CD4-positive, alpha-beta memory T cell (primary cell): ENCODE measurements around the gene LYRM9. TPM values are rescaled to one million over a fixed set of nuclear protein-coding genes. Genes with fewer than 3 reads are reported as not detected.

Experiments
- CTCF ChIA-PET: fragments of 350-600 bp; sonication (Branson Sonifier 250); formaldehyde crosslinking; loops from one replicate; lab custom pipeline; 2021; ENCODE audit warnings: inconsistent platforms; ENCODE audit not compliant: partially characterized antibody; lab: Charles Lee
- POLR2A ChIA-PET: fragments of 350-600 bp; sonication (Branson Sonifier 250); formaldehyde crosslinking; loops from one replicate; lab custom pipeline; 2021; ENCODE audit not compliant: partially characterized antibody; lab: Charles Lee
- DNase-seq, 5 donors: peaks; one replicate each; pipeline versions ENCODE4 v3.0.0 to v3.0.0-alpha.2; 2020 to 2022; ENCODE audit warnings: mixed read lengths in 1 of 5
- H3K27ac ChIP-seq: one replicate; pipeline ENCODE4 v1.7.0; 2013; ENCODE audit warnings: low read depth, low read length
- H3K27me3 ChIP-seq: 2 replicates; pipeline ENCODE4 v1.7.0; 2013; ENCODE audit warnings: mild to moderate bottlenecking, low read length, moderate library complexity; ENCODE audit not compliant: insufficient read depth
- H3K36me3 ChIP-seq: 2 replicates; pipeline ENCODE4 v1.7.0; 2013; ENCODE audit warnings: mild to moderate bottlenecking, low read length, moderate library complexity; ENCODE audit not compliant: insufficient read depth
- H3K4me1 ChIP-seq: 2 replicates; pipeline ENCODE4 v1.7.0; 2013; ENCODE audit warnings: mild to moderate bottlenecking, low read length, moderate library complexity; ENCODE audit not compliant: insufficient read depth
- H3K4me3 ChIP-seq, 2 donors: one replicate each; pipeline ENCODE4 v1.7.0; 2013; ENCODE audit warnings: low read length in 2 of 2, mild to moderate bottlenecking in 1 of 2
- H3K9me3 ChIP-seq, 2 donors: one replicate each; pipeline ENCODE4 v1.7.0; 2013; ENCODE audit warnings: low read length in 2 of 2, control low read depth in 1 of 2; ENCODE audit not compliant: control insufficient read depth in 1 of 2
- H3K27ac Mint-ChIP-seq, 7 donors: one replicate each; pipeline ENCODE4 v1.8.0; 2020 to 2021; ENCODE audit warnings: mixed read lengths in 7 of 7, mild to moderate bottlenecking in 6 of 7, inconsistent platforms in 3 of 7, moderate library complexity in 3 of 7
- H3K27me3 Mint-ChIP-seq, 2 donors: one replicate each; pipeline ENCODE4 v1.8.0; 2020 to 2021; ENCODE audit warnings: mixed read lengths in 2 of 2
- H3K36me3 Mint-ChIP-seq, 2 donors: one replicate each; pipeline ENCODE4 v1.8.0; 2020 to 2021; ENCODE audit warnings: mixed read lengths in 2 of 2, inconsistent platforms in 1 of 2, mild to moderate bottlenecking in 1 of 2
- H3K4me1 Mint-ChIP-seq, 4 donors: one replicate each; pipeline ENCODE4 v1.8.0; 2020 to 2021; ENCODE audit warnings: mixed read lengths in 4 of 4, mild to moderate bottlenecking in 1 of 4
- H3K4me3 Mint-ChIP-seq, 8 donors: one replicate each; pipeline ENCODE4 v1.8.0; 2020 to 2021; ENCODE audit warnings: mixed read lengths in 8 of 8, mild to moderate bottlenecking in 7 of 8, moderate library complexity in 6 of 8, inconsistent platforms in 3 of 8
- H3K9me3 Mint-ChIP-seq, 8 donors: one replicate each; pipeline ENCODE4 v1.8.0; 2020 to 2021; ENCODE audit warnings: mixed read lengths in 8 of 8, mild to moderate bottlenecking in 5 of 8, inconsistent platforms in 3 of 8, moderate library complexity in 1 of 8
- intact Hi-C: fragments of 100-400 bp; cut with micrococcal nuclease; formaldehyde crosslinking; loops from one replicate; pipeline ENCODE4 v1.15.1; 2023
- polyA plus RNA-seq, 2 donors: library from polyadenylated mRNA; unstranded; fragments of 300-500 nt; fragmentation: Illumina TruSeq; gene quantifications; one replicate each; pipeline ENCODE4 v1.2.3, GENCODE V29; 2021
- total RNA-seq, 2 experiments: library from RNA; stranded (reverse); gene quantifications; one replicate each; pipeline ENCODE4 v1.2.3, GENCODE V29; 2021

The LYRM9 gene
- total and polyA plus RNA-seq, 4 experiments from 2014 or later: 10.2 to 19.2 (median 17.7) TPM

GRCh38 chr17:27873211-27873610 is 20.0 kb downstream of the LYRM9 start:
- Mint-ChIP-seq H3K4me1 (peaks cover 0 to 3% (median 1%) of the 10 kb centered on the region in 4 donors), H3K4me3 (no peak overlapping the region), H3K36me3 (peaks cover 1 to 17% of the 10 kb centered on the region in 2 donors), H3K27me3 (no peaks in the 10 kb centered on the region), H3K9me3 (peaks cover 0 to 4% (median under 1%) of the 10 kb centered on the region in 8 donors), H3K27ac (no peak overlapping the region)
- H3K27me3 ChIP-seq: no peaks in the 10 kb centered on the region
- POLR2A ChIA-PET: no interaction called here
- no peaks in the 10 kb centered on the region for H3K4me1 ChIP-seq
- no peak overlapping the region for H3K4me3 ChIP-seq
- intact Hi-C loops: no loop called here
- H3K9me3 ChIP-seq: no peaks in the 10 kb centered on the region
- H3K36me3 ChIP-seq: no peaks in the 10 kb centered on the region
- H3K27ac ChIP-seq: no peak overlapping the region
- CTCF ChIA-PET: no interaction called here
- no peak for DNase-seq

GRCh38 chr17:27872776-27873175 is 20.4 kb downstream of the LYRM9 start:
- Histone ChIP-seq H3K9me3 (no peaks in the 10 kb centered on the region), H3K4me1 (no peaks in the 10 kb centered on the region), H3K27ac (no peak overlapping the region), H3K4me3 (no peak overlapping the region), H3K36me3 (no peaks in the 10 kb centered on the region), H3K27me3 (no peaks in the 10 kb centered on the region)
- no peaks in the 10 kb centered on the region for H3K27me3 Mint-ChIP-seq
- intact Hi-C loops: no loop called here
- CTCF ChIA-PET: no interaction called here
- H3K9me3 Mint-ChIP-seq: peaks cover 0 to 4% (median under 1%) of the 10 kb centered on the region in 8 donors
- no peak for DNase-seq
- no peak overlapping the region for H3K4me3 Mint-ChIP-seq
- H3K36me3 Mint-ChIP-seq: peaks cover 1 to 17% of the 10 kb centered on the region in 2 donors
- H3K27ac Mint-ChIP-seq: no peak overlapping the region
- POLR2A ChIA-PET: no interaction called here
- no peaks in the 10 kb centered on the region for H3K4me1 Mint-ChIP-seq

- Mint-ChIP-seq H3K9me3 (peaks cover 0 to 4% (median under 1%) of the 10 kb centered on the region in 8 donors), H3K4me3 (no peak overlapping the region), H3K4me1 (no peaks in the 10 kb centered on the region), H3K27ac (no peak overlapping the region), H3K27me3 (no peaks in the 10 kb centered on the region), H3K36me3 (peaks cover 1 to 17% of the 10 kb centered on the region in 2 donors)
- POLR2A ChIA-PET: interaction anchor here (1.0 kb wide), 1 partner anchor 21 kb away, joined by 3 read pairs; no protein-coding TSS in a partner anchor
- Histone ChIP-seq H3K27ac (no peak overlapping the region), H3K9me3 (no peaks in the 10 kb centered on the region), H3K4me3 (no peak overlapping the region), H3K36me3 (no peaks in the 10 kb centered on the region), H3K4me1 (no peaks in the 10 kb centered on the region), H3K27me3 (no peaks in the 10 kb centered on the region)
- CTCF ChIA-PET: interaction anchor here (2.2 kb wide), 1 partner anchor 66 kb away, joined by 8 read pairs; no protein-coding TSS in a partner anchor
- intact Hi-C loops: no loop called here
- DNase-seq: no peak
Measured at GRCh38 chr17:27871407-27871806, 21.8 kb downstream of the LYRM9 start.

GRCh38 chr17:27870345-27870744 is 22.8 kb downstream of the LYRM9 start:
- CTCF ChIA-PET: interaction anchor here (0.8 to 2.2 kb wide), 2 partner anchors 10 to 65 kb away, joined by 3 to 8 read pairs; no protein-coding TSS in a partner anchor

DNA sequence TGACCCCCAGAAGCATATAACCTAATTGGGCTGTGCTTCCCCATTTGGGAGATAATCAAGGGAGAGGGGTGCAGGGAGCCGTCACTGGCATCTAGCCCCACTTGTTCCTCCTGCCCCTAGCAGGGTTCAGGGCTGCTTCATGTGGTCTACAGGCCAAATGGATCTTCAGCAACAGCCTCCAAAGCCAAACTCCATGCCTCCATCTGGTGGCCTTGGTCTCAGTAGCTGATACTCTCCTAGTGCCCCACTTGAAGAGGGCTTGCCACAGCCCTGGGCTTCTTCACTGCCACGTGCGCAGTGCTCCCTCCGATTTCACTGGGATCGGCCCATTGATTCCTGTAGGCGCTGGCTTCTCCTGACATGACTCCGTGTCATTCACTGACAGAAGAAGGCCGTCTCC is 24.6 kb downstream of the LYRM9 start:
- ChIA-PET CTCF (no interaction called here), POLR2A (no interaction called here)
- intact Hi-C loops: no loop called here
- Histone ChIP-seq H3K4me3 (no peak overlapping the region), H3K27me3 (no peaks in the 10 kb centered on the region), H3K36me3 (no peaks in the 10 kb centered on the region), H3K27ac (no peak overlapping the region), H3K9me3 (no peaks in the 10 kb centered on the region), H3K4me1 (no peaks in the 10 kb centered on the region)
- Mint-ChIP-seq H3K4me3 (no peak overlapping the region), H3K36me3 (peaks cover 0 to 3% of the 10 kb centered on the region in 2 donors), H3K9me3 (peaks cover 0 to 2% (median under 1%) of the 10 kb centered on the region in 8 donors), H3K4me1 (no peaks in the 10 kb centered on the region), H3K27ac (no peak overlapping the region), H3K27me3 (peaks cover 0 to 2% of the 10 kb centered on the region in 2 donors)
- DNase-seq: no peak

More at GRCh38 chr17:27870345-27870744, 22.8 kb downstream of the LYRM9 start:
- peaks cover 1 to 14% of the 10 kb centered on the region in 2 donors for H3K36me3 Mint-ChIP-seq
- H3K36me3 ChIP-seq: no peaks in the 10 kb centered on the region
- no peak for DNase-seq
- no peak overlapping the region for H3K27ac ChIP-seq
- no peaks in the 10 kb centered on the region for H3K4me1 Mint-ChIP-seq
- intact Hi-C loops: no loop called here
- no peak overlapping the region for H3K27ac Mint-ChIP-seq
- no peak overlapping the region for H3K4me3 ChIP-seq
- no peaks in the 10 kb centered on the region for H3K4me1 ChIP-seq
- H3K9me3 ChIP-seq: no peaks in the 10 kb centered on the region
- H3K27me3 Mint-ChIP-seq: no peaks in the 10 kb centered on the region
- POLR2A ChIA-PET: no interaction called here
- H3K4me3 Mint-ChIP-seq: no peak overlapping the region
- H3K9me3 Mint-ChIP-seq: peaks cover 0 to 4% (median under 1%) of the 10 kb centered on the region in 8 donors
- no peaks in the 10 kb centered on the region for H3K27me3 ChIP-seq

- DNase-seq: no peak
- Mint-ChIP-seq H3K36me3 (no peaks in the 10 kb centered on the region), H3K27me3 (peaks cover 3 to 7% of the 10 kb centered on the region in 2 donors), H3K4me1 (no peaks in the 10 kb centered on the region), H3K4me3 (no peak overlapping the region), H3K27ac (no peak overlapping the region), H3K9me3 (no peaks in the 10 kb centered on the region)
- ChIA-PET CTCF (no interaction called here), POLR2A (no interaction called here)
- Histone ChIP-seq H3K27me3 (no peaks in the 10 kb centered on the region), H3K4me3 (no peak overlapping the region), H3K4me1 (no peaks in the 10 kb centered on the region), H3K27ac (no peak overlapping the region), H3K9me3 (no peaks in the 10 kb centered on the region), H3K36me3 (no peaks in the 10 kb centered on the region)
- intact Hi-C loops: no loop called here
Measured at GRCh38 chr17:27862840-27863239, 30.3 kb downstream of the LYRM9 start.

DNA sequence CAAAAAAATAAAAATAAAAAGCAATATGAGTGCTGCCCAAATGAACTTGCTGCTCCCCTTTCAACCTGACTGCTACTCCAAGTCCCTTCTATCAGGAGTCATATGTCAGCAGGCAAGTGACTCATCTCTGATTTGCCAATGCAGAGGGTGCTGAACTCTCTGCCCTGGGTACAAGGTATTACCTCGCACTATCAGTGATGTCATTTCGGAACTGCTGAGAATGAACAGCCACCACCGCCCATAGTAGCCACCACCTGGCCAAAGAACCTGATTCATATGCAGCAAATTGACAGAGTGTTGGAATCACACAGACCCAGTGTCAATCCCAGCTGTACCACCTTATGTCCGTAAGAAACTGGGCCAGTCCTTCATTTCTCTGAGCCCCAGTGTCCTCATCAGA is 31.2 kb downstream of the LYRM9 start:
- H3K36me3 ChIP-seq: no peaks in the 10 kb centered on the region

More for the DNA sequence above, 31.2 kb downstream of the LYRM9 start:
- POLR2A ChIA-PET: no interaction called here
- H3K27me3 Mint-ChIP-seq: peaks cover 3 to 7% of the 10 kb centered on the region in 2 donors
- no peaks in the 10 kb centered on the region for H3K9me3 Mint-ChIP-seq
- intact Hi-C loops: no loop called here
- H3K4me1 ChIP-seq: no peaks in the 10 kb centered on the region
- H3K4me1 Mint-ChIP-seq: no peaks in the 10 kb centered on the region
- no peak overlapping the region for H3K27ac ChIP-seq
- CTCF ChIA-PET: no interaction called here
- no peaks in the 10 kb centered on the region for H3K27me3 ChIP-seq
- H3K36me3 Mint-ChIP-seq: no peaks in the 10 kb centered on the region
- no peak overlapping the region for H3K4me3 ChIP-seq
- H3K9me3 ChIP-seq: no peaks in the 10 kb centered on the region
- no peak for DNase-seq
- no peak overlapping the region for H3K27ac Mint-ChIP-seq
- H3K4me3 Mint-ChIP-seq: no peak overlapping the region
